ENCODE measurements around the gene CYP11A1.

Gene CYP11A1

DNA sequence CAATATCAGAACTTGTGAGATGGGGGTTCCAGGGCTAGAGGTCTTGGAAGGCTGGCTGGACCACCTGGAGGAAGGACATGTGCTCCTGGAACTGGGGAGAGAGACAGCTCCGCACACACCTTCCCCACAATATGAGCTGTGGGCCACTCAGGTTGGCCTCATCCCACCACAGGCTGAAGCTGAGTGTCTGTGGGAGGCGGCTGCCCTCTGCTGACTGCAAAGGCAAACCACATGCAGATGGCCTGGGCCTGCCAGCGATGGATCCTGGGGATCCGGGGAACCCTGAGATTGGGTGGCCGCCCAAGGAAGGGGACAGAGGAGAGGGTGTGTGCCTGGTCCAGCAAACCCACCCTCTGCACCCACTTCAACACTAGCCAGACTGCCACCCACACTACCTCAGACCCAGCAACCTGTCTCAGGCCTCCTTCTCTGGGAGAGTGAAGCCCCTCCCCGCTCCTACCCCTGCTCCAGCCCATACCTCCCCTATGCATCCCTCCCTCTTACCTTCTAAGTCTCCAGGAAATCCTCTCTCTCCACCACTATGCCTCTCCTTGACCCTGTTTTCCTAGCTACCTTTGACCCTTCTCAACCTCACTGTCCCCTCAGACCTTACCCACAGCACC is 44.8 kb downstream of the CYP11A1 start:
- H3K9me2 ChIP-seq (replicated peaks; ENCODE audit: insufficient read depth, low read length) = no peaks in the 10 kb centered on the region
- peaks cover 31% of the 10 kb centered on the region for H3K27me3 ChIP-seq (replicated peaks; ENCODE audit: insufficient read depth, low read length)
- H3K4me2 ChIP-seq (ENCODE audit: low read depth, low read length) = no peak overlapping the region
- TF ChIP-seq EZH2phosphoT487 (IDR thresholded peaks at IDR 0.05; ENCODE audit: low read length) = no peak
- TF ChIP-seq, protein P1, sequence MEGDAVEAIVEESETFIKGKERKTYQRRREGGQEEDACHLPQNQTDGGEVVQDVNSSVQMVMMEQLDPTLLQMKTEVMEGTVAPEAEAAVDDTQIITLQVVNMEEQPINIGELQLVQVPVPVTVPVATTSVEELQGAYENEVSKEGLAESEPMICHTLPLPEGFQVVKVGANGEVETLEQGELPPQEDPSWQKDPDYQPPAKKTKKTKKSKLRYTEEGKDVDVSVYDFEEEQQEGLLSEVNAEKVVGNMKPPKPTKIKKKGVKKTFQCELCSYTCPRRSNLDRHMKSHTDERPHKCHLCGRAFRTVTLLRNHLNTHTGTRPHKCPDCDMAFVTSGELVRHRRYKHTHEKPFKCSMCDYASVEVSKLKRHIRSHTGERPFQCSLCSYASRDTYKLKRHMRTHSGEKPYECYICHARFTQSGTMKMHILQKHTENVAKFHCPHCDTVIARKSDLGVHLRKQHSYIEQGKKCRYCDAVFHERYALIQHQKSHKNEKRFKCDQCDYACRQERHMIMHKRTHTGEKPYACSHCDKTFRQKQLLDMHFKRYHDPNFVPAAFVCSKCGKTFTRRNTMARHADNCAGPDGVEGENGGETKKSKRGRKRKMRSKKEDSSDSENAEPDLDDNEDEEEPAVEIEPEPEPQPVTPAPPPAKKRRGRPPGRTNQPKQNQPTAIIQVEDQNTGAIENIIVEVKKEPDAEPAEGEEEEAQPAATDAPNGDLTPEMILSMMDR (IDR thresholded peaks at IDR 0.05; ENCODE audit: low read length) = peak; percentile 75
- H4K20me1 ChIP-seq (ENCODE audit: insufficient read depth, low read length) = no peaks in the 10 kb centered on the region
- no peak overlapping the region for H3K9ac ChIP-seq (ENCODE audit: low read length)
- H3K4me1 ChIP-seq (ENCODE audit: low read length) = no peaks in the 10 kb centered on the region
- no peak overlapping the region for H3K27ac ChIP-seq (ENCODE audit: low read length)
- no peak overlapping the region for H3K4me3 ChIP-seq (ENCODE audit: low read length)
- no peaks in the 10 kb centered on the region for H3F3A ChIP-seq (ENCODE audit: insufficient read depth, low read length)
- DNase-seq = peak; percentile 45
- H3K79me2 ChIP-seq (ENCODE audit: low read length) = no peaks in the 10 kb centered on the region
- H3K36me3 ChIP-seq (replicated peaks; ENCODE audit: insufficient read depth, low read length) = no peaks in the 10 kb centered on the region
- no peak overlapping the region for H2AFZ ChIP-seq (ENCODE audit: low read length)
- no peaks in the 10 kb centered on the region for H3K9me3 ChIP-seq (replicated peaks; ENCODE audit: insufficient read depth, low read length)

DNA sequence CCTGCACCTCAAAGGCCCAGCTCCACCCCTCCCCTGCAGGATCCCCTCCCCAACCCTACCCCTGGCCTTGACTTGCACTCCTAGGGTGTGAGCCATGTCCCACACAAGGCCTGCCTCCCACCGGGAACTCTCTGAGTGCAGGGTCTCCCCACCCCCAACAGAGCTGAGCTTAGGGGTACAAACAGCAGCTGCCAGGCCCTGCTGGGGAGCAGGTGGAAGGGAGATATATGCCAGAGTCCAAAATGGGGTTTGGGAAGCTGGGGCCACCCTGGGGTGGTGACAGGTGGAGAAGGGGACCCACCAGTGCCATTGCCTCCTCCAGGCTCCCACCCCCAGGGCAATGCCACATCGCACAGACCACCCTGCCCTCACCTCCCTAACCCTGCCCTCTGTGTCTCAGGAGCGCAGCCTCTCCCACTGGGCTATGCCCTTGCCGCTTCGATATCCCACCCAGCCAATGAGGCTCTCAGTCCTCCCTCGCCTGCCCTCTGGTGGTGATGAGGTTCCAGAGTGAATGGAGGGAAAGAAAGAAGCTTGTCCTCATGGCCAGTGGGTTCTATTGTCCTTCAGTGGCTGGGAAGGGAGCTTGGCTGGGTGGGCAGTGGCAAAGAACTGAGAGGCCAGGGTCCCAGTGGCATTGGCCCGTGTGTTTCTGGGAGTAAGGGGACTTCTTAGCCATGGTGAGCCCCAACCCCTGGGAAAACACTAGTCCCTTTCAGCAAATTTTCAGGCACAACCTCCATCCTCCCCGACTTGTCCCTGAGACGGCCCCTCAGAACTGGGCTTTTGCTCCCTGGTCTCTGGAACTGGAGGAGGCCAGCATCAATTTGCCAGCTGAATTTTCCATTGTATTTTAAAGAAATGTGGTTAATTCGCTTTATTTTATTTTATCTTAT is 46.8 kb downstream of the CYP11A1 start:
- Histone ChIP-seq H3K9ac (ENCODE audit: low read length) (no peak overlapping the region), H3K4me2 (ENCODE audit: low read depth, low read length) (no peak overlapping the region), H3F3A (ENCODE audit: insufficient read depth, low read length) (no peaks in the 10 kb centered on the region), H3K4me1 (ENCODE audit: low read length) (no peaks in the 10 kb centered on the region), H3K27ac (ENCODE audit: low read length) (no peak overlapping the region), H3K27me3 (replicated peaks; ENCODE audit: insufficient read depth, low read length) (peaks cover 25% of the 10 kb centered on the region), H3K4me3 (ENCODE audit: low read length) (no peak overlapping the region), H2AFZ (ENCODE audit: low read length) (no peak overlapping the region), H3K9me3 (replicated peaks; ENCODE audit: insufficient read depth, low read length) (no peaks in the 10 kb centered on the region), H3K36me3 (replicated peaks; ENCODE audit: insufficient read depth, low read length) (no peaks in the 10 kb centered on the region), H4K20me1 (ENCODE audit: insufficient read depth, low read length) (no peaks in the 10 kb centered on the region), H3K9me2 (replicated peaks; ENCODE audit: insufficient read depth, low read length) (no peaks in the 10 kb centered on the region), H3K79me2 (ENCODE audit: low read length) (no peaks in the 10 kb centered on the region)
- peak; percentile 53 for DNase-seq
- no peak for TF ChIP-seq EZH2 (optimal IDR thresholded peaks at IDR 0.05; ENCODE audit: low read depth, low read length)
- TF ChIP-seq, protein P1 (IDR thresholded peaks at IDR 0.05; ENCODE audit: low read length) = peak; percentile 71

GRCh38 chr15:74319596-74320351 is 47.7 kb downstream of the CYP11A1 start:
- no peak overlapping the region for H2AFZ ChIP-seq (ENCODE audit: low read length)

More at GRCh38 chr15:74319596-74320351, 47.7 kb downstream of the CYP11A1 start:
- no peak overlapping the region for H3K4me3 ChIP-seq (ENCODE audit: low read length)
- H3K79me2 ChIP-seq (ENCODE audit: low read length) = no peaks in the 10 kb centered on the region
- no peak for TF ChIP-seq EZH2 (optimal IDR thresholded peaks at IDR 0.05; ENCODE audit: low read depth, low read length)
- TF ChIP-seq, protein P1 (IDR thresholded peaks at IDR 0.05; ENCODE audit: low read length) = no peak
- no peak for TF ChIP-seq EZH2phosphoT487 (IDR thresholded peaks at IDR 0.05; ENCODE audit: low read length)
- no peak for DNase-seq
- no peaks in the 10 kb centered on the region for H3K36me3 ChIP-seq (replicated peaks; ENCODE audit: insufficient read depth, low read length)
- H3K9me3 ChIP-seq (replicated peaks; ENCODE audit: insufficient read depth, low read length) = no peaks in the 10 kb centered on the region
- no peaks in the 10 kb centered on the region for H3F3A ChIP-seq (ENCODE audit: insufficient read depth, low read length)
- no peaks in the 10 kb centered on the region for H3K9me2 ChIP-seq (replicated peaks; ENCODE audit: insufficient read depth, low read length)
- H3K4me2 ChIP-seq (ENCODE audit: low read depth, low read length) = no peak overlapping the region
- no peaks in the 10 kb centered on the region for H4K20me1 ChIP-seq (ENCODE audit: insufficient read depth, low read length)
- peaks cover 17% of the 10 kb centered on the region for H3K27me3 ChIP-seq (replicated peaks; ENCODE audit: insufficient read depth, low read length)
- no peak overlapping the region for H3K9ac ChIP-seq (ENCODE audit: low read length)
- no peaks in the 10 kb centered on the region for H3K4me1 ChIP-seq (ENCODE audit: low read length)
- no peak overlapping the region for H3K27ac ChIP-seq (ENCODE audit: low read length)

Data from MM.1S (cell line).